K562 (cell line): ENCODE data around the gene IRAK4.

Experiments used
- CTCF ChIP-seq, 3 experiments: IDR thresholded peaks in 2 of 3; conservative IDR thresholded peaks in 1 of 3; 2 replicates each; pipeline ENCODE4 v1.5.1; 2011 to 2012; ENCODE audit warnings: low read length in 3 of 3, mild to moderate bottlenecking in 3 of 3, control low read depth in 2 of 3, improper control_type of control experiment in 1 of 3, inconsistent platforms in 1 of 3, low read depth in 1 of 3, mixed read lengths in 1 of 3, moderate library complexity in 1 of 3; ENCODE audit not compliant: insufficient read depth in 2 of 3
- HNRNPH1 ChIP-seq: fragments of 200-400 bp; formaldehyde crosslinking; optimal IDR thresholded peaks from 2 replicates; pipeline ENCODE3; 2017; ENCODE audit warnings: low read depth, mild to moderate bottlenecking, low read length, moderate library complexity
- RAD21 ChIP-seq, 2 experiments: fragments of 250-450 bp in 1 of 2; fragments of 450-650 bp in 1 of 2; sonication (Bioruptor Pico) in 1 of 2; formaldehyde crosslinking in 1 of 2; IDR thresholded peaks in 1 of 2; conservative IDR thresholded peaks in 1 of 2; 2 replicates each; pipeline versions ENCODE4 v1.4.0 to v1.8.0; 2020 to 2022; ENCODE audit warnings: mild to moderate bottlenecking in 2 of 2, moderate library complexity in 1 of 2

- TF ChIP-seq RAD21 (CRISPR knock-in tag; conservative IDR thresholded peaks at IDR 0.05 in 1 of 2, IDR thresholded peaks at IDR 0.05 in 1 of 2) = no peak
- TF ChIP-seq CTCF (IDR thresholded peaks at IDR 0.05 in 2 of 3, conservative IDR thresholded peaks at IDR 0.05 in 1 of 3; ENCODE audit: insufficient read depth in 2 of 3, low read depth in 1 of 3, low read length in 3 of 3) = no peak
- TF ChIP-seq HNRNPH1 = no peak
These were observed 21.1 kb upstream of the IRAK4 start for GRCh38 chr12:43737646-43738045.
